Chondrocyte (in vitro differentiated cells): Measurements from ENCODE around the gene UNC45B. TPM values are rescaled to one million over a fixed set of nuclear protein-coding genes. Genes with fewer than 3 reads are reported as not detected.
"Not testable (repeated sequence)": the region's sequence is repeated elsewhere in the genome, so short reads cannot be mapped to it uniquely, and the experiment has no call there.

Experiments used
- DNase-seq: peaks from one replicate; pipeline ENCODE4 v3.0.0; 2021; ENCODE audit warnings: mixed read lengths, low spot score
- H3K27ac Mint-ChIP-seq: one replicate; pipeline ENCODE4 v1.8.0; 2021; ENCODE audit warnings: mild to moderate bottlenecking, moderate library complexity, mixed read lengths; ENCODE audit not compliant: unreplicated experiment
- H3K27me3 Mint-ChIP-seq: 2 replicates; pipeline ENCODE4 v1.8.0; 2021; ENCODE audit warnings: low read depth, mixed read lengths
- H3K36me3 Mint-ChIP-seq: 2 replicates; pipeline ENCODE4 v1.8.0; 2021; ENCODE audit warnings: low read depth, mixed read lengths
- H3K4me1 Mint-ChIP-seq: 2 replicates; pipeline ENCODE4 v1.8.0; 2021; ENCODE audit warnings: low read depth, mild to moderate bottlenecking, mixed read lengths
- H3K4me3 Mint-ChIP-seq: one replicate; pipeline ENCODE4 v1.8.0; 2021; ENCODE audit warnings: mild to moderate bottlenecking, moderate library complexity, mixed read lengths; ENCODE audit not compliant: unreplicated experiment
- H3K9me3 Mint-ChIP-seq: 2 replicates; pipeline ENCODE4 v1.8.0; 2021; ENCODE audit warnings: low read depth, mixed read lengths
- CTCF ChIP-seq: fragments of 200-600 bp; sonication (generic); IDR thresholded peaks from 2 replicates; pipeline ENCODE4 v1.5.0; 2021; ENCODE audit warnings: antibody characterized with exemption, mild to moderate bottlenecking, moderate library complexity
- total RNA-seq: library from RNA; stranded (reverse); gene quantifications from 3 replicates; pipeline ENCODE4 v1.2.1, GENCODE V29; 2021

Gene UNC45B
- total RNA-seq, 1 donor from 2014 or later, result not detected

GRCh38 chr17:35189291-35189690 lies 41.7 kb downstream of the UNC45B start:
- Mint-ChIP-seq H3K27ac (no peak overlapping the region), H3K36me3 (no peaks in the 10 kb centered on the region), H3K9me3 (no peaks in the 10 kb centered on the region), H3K4me1 (peaks cover 6% of the 10 kb centered on the region), H3K4me3 (no peak overlapping the region), H3K27me3 (peaks cover 9% of the 10 kb centered on the region)
- no peak for DNase-seq
- TF ChIP-seq CTCF, result no peak

GRCh38 chr17:35191001-35191695 lies 43.5 kb downstream of the UNC45B start:
- Mint-ChIP-seq H3K4me1 (peaks cover 6% of the 10 kb centered on the region), H3K36me3 (no peaks in the 10 kb centered on the region), H3K27ac (no peak overlapping the region), H3K9me3 (no peaks in the 10 kb centered on the region), H3K27me3 (peaks cover 9% of the 10 kb centered on the region), H3K4me3 (no peak overlapping the region)
- TF ChIP-seq CTCF, result no peak
- DNase-seq, result no peak

- peaks cover 6% of the 10 kb centered on the region for H3K4me1 Mint-ChIP-seq
- no peaks in the 10 kb centered on the region for H3K36me3 Mint-ChIP-seq
- H3K27me3 Mint-ChIP-seq, result peaks cover 9% of the 10 kb centered on the region
- peaks cover 5% of the 10 kb centered on the region for H3K9me3 Mint-ChIP-seq
- DNase-seq, result no peak
- H3K4me3 Mint-ChIP-seq, result no peak overlapping the region
- no peak overlapping the region for H3K27ac Mint-ChIP-seq
- TF ChIP-seq CTCF, result no peak
These were observed 45.1 kb downstream of the UNC45B start for GRCh38 chr17:35192708-35193107.

- H3K4me1 Mint-ChIP-seq, H3K9me3 Mint-ChIP-seq, H3K36me3 Mint-ChIP-seq, H3K27ac Mint-ChIP-seq, DNase-seq, H3K27me3 Mint-ChIP-seq, H3K4me3 Mint-ChIP-seq: not testable (repeated sequence)
These were observed 46.4 kb downstream of the UNC45B start, which contains the start of gene SLC35G3 for GRCh38 chr17:35194001-35194400. Gene SLC35G3 (minus strand): TSS chr17:35194393. CDS start chr17:35194307, 86 bp downstream.

GRCh38 chr17:35195062-35195461 lies 47.4 kb downstream of the UNC45B start:
- H3K27me3 Mint-ChIP-seq, H3K4me3 Mint-ChIP-seq, H3K27ac Mint-ChIP-seq, H3K4me1 Mint-ChIP-seq, H3K36me3 Mint-ChIP-seq, DNase-seq: not testable (repeated sequence)
- H3K9me3 Mint-ChIP-seq, result peaks cover 14% of the 10 kb centered on the region

GRCh38 chr17:35202582-35202981 lies 55.0 kb downstream of the UNC45B start:
- peaks cover 11% of the 10 kb centered on the region for H3K9me3 Mint-ChIP-seq
- H3K27ac Mint-ChIP-seq, H3K4me3 Mint-ChIP-seq, H3K36me3 Mint-ChIP-seq, H3K4me1 Mint-ChIP-seq, DNase-seq: not testable (repeated sequence)
- H3K27me3 Mint-ChIP-seq, result peaks cover 21% of the 10 kb centered on the region

GRCh38 chr17:35210741-35211140 lies 63.1 kb downstream of the UNC45B start:
- Mint-ChIP-seq H3K27ac (no peak overlapping the region), H3K9me3 (peaks cover 3% of the 10 kb centered on the region), H3K4me3 (no peak overlapping the region), H3K36me3 (no peaks in the 10 kb centered on the region), H3K27me3 (peaks cover 32% of the 10 kb centered on the region), H3K4me1 (no peaks in the 10 kb centered on the region)
- no peak for DNase-seq
- TF ChIP-seq CTCF, result no peak
